Coronary artery (tissue), 2 donors: Measurements from ENCODE around the gene FGFR4.

ENCODE experiments used
- DNase-seq: peaks from one replicate; pipeline ENCODE4 v3.0.0-alpha.2; 2017; ENCODE audit warnings: low spot score
- H3K27ac ChIP-seq, 2 donors: fragments of 200-600 bp; sonication (generic); one replicate each; pipeline ENCODE4 v1.5.1; 2016 to 2019
- H3K4me3 ChIP-seq: fragments of 200-600 bp; sonication (generic); 2 replicates; pipeline ENCODE4 v1.5.1; 2016; ENCODE audit warnings: mild to moderate bottlenecking, moderate library complexity
- TF ChIP-seq, protein P1 (sequence below): fragments of 200-600 bp; sonication (generic); IDR thresholded peaks from one replicate; pipeline ENCODE4 v1.5.1; 2019; ENCODE audit warnings: antibody characterized with exemption

FGFR4 gene

DNA sequence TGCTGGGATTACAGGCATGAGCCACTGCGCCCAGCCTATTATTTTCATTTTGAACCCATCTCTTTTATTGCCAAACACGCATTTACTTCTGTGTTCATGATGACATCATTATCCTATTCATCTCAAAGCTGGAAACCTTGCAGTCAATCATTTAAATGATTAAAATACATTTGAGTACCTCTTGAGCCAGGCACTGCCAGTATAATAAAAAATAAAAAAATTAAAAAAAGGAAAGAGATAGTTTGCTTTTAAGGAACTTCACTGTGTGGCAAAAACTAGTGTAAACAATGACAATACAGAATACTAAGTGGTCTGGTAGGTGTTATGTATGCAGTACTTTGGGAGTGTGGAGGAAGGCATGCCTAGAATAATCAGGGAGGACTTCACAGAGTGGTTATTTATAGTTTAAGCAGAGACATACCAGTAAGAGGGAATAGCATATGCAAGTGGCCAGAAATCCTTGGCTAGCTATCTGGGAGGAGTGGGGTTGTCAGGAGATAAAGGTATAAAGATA is 55.4 kb downstream of the FGFR4 start:
- no peak for DNase-seq
- H3K4me3 ChIP-seq: no peak overlapping the region
- TF ChIP-seq, protein P1, sequence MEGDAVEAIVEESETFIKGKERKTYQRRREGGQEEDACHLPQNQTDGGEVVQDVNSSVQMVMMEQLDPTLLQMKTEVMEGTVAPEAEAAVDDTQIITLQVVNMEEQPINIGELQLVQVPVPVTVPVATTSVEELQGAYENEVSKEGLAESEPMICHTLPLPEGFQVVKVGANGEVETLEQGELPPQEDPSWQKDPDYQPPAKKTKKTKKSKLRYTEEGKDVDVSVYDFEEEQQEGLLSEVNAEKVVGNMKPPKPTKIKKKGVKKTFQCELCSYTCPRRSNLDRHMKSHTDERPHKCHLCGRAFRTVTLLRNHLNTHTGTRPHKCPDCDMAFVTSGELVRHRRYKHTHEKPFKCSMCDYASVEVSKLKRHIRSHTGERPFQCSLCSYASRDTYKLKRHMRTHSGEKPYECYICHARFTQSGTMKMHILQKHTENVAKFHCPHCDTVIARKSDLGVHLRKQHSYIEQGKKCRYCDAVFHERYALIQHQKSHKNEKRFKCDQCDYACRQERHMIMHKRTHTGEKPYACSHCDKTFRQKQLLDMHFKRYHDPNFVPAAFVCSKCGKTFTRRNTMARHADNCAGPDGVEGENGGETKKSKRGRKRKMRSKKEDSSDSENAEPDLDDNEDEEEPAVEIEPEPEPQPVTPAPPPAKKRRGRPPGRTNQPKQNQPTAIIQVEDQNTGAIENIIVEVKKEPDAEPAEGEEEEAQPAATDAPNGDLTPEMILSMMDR: no peak
- H3K27ac ChIP-seq: no peak overlapping the region

DNA sequence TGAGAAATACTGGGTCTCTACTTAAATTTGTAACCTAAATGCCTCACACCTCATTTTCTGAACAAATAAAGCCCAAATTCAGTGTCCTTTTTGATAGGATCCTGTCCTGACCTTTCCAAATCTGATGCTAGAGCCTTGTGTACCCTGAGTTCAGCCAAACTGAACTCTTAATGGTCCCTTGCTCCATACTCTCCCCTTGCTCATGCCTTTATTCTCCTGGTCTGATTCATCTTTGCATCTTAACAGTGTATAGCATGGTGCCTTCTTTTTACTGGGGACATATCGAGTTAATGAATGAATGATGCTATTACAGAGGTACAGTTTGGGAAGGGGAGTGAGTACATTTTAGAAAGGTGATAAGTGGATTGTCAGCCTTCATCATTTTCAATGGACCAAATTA is 56.1 kb downstream of the FGFR4 start:
- DNase-seq: no peak
- Histone ChIP-seq H3K27ac (no peak overlapping the region), H3K4me3 (no peak overlapping the region)
- TF ChIP-seq, protein P1: no peak

DNA sequence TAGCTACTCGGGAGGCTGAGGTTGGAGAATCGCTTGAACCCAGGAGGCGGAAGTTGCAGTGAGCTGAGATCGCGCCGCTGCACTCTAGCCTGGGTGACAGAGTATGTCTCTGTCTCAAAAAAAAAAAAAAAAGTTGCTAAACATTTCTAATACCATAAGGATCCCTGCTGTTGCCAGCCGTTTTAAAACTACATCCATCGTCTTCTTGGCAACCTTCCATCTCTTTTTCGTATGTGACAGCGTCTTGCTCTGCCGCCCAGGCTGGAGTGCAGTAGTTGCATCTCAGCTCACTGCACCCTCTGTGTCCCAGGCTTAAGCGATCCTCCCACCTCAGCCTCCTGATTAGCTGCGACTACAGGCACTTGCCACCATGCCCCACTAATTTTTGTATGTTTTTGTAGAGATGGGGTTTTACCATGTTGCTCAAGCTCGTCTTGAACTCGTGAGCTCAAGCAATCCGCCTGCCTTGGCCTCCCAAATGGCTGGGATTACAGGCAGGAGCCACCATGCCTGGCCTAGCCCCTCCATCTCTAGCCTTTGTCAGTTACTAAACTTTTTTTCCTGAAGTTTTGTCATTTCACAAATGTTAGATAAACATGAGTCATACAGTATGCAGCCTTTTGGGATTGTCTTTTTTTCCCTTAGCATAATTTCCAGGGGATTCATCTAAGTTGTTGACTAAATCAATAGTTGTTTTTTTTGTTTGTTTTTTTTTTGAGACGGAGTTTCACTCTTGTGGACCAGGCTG is 60.4 kb downstream of the FGFR4 start:
- TF ChIP-seq, protein P1: no peak
- no peak overlapping the region for H3K4me3 ChIP-seq
- DNase-seq: no peak
- H3K27ac ChIP-seq: no peak overlapping the region
